GM23248 (cell line): ENCODE results near the gene CHN2. TPM values are rescaled to one million over a fixed set of nuclear protein-coding genes. Genes with fewer than 3 reads are reported as not detected.

ENCODE experiments used
- DNase-seq: peaks from one replicate; pipeline ENCODE4 v3.0.0-alpha.2; 2015
- H2AFZ ChIP-seq: fragments of 200-600 bp; sonication (generic); 2 replicates; pipeline ENCODE4 v1.6.1; 2016; ENCODE audit warnings: antibody characterized with exemption
- H3F3A ChIP-seq: fragments of 200-600 bp; sonication (generic); 2 replicates; pipeline ENCODE4 v1.6.1; 2016; ENCODE audit warnings: mild to moderate bottlenecking, antibody characterized with exemption, mixed run types; ENCODE audit not compliant: insufficient read depth
- H3K27ac ChIP-seq: fragments of 200-600 bp; sonication (generic); 2 replicates; pipeline ENCODE4 v1.5.1; 2016; ENCODE audit warnings: mild to moderate bottlenecking
- H3K27me3 ChIP-seq: fragments of 200-600 bp; sonication (generic); replicated peaks from 2 replicates; pipeline ENCODE4 v1.6.1; 2016; ENCODE audit warnings: mild to moderate bottlenecking; ENCODE audit not compliant: insufficient read depth
- H3K36me3 ChIP-seq: fragments of 200-600 bp; sonication (generic); 2 replicates; pipeline ENCODE4 v1.6.1; 2016; ENCODE audit warnings: low read depth, mild to moderate bottlenecking
- H3K4me1 ChIP-seq: fragments of 200-600 bp; sonication (generic); 2 replicates; pipeline ENCODE4 v1.6.1; 2016; ENCODE audit warnings: mild to moderate bottlenecking; ENCODE audit not compliant: insufficient read depth
- H3K4me2 ChIP-seq: fragments of 200-600 bp; sonication (generic); one replicate; pipeline ENCODE4 v1.6.1; 2016; ENCODE audit warnings: mild to moderate bottlenecking; ENCODE audit not compliant: unreplicated experiment
- H3K4me3 ChIP-seq: fragments of 200-600 bp; sonication (generic); 2 replicates; pipeline ENCODE4 v1.5.1; 2016; ENCODE audit warnings: mild to moderate bottlenecking
- H3K79me2 ChIP-seq: fragments of 200-600 bp; sonication (generic); 2 replicates; pipeline ENCODE4 v1.6.1; 2016; ENCODE audit warnings: mild to moderate bottlenecking; ENCODE audit not compliant: insufficient read depth
- H3K9ac ChIP-seq: fragments of 200-600 bp; sonication (generic); 2 replicates; pipeline ENCODE4 v1.6.1; 2016; ENCODE audit warnings: mild to moderate bottlenecking
- H3K9me2 ChIP-seq: fragments of 200-600 bp; sonication (generic); 2 replicates; pipeline ENCODE4 v1.6.1; 2016; ENCODE audit warnings: mixed run types, mild to moderate bottlenecking, moderate library complexity; ENCODE audit not compliant: insufficient read depth
- H3K9me3 ChIP-seq: fragments of 200-600 bp; sonication (generic); one replicate; pipeline ENCODE4 v1.6.1; 2017; ENCODE audit warnings: low read depth
- H4K20me1 ChIP-seq: fragments of 200-600 bp; sonication (generic); 2 replicates; pipeline ENCODE4 v1.6.0; 2016; ENCODE audit not compliant: insufficient read depth
- EZH2 ChIP-seq: fragments of 200-600 bp; sonication (generic); IDR thresholded peaks from 2 replicates; pipeline ENCODE4 v1.6.1; 2018; ENCODE audit warnings: antibody characterized with exemption, mild to moderate bottlenecking; ENCODE audit not compliant: insufficient read depth, poor library complexity, severe bottlenecking
- EZH2phosphoT487 ChIP-seq: fragments of 200-600 bp; sonication (generic); IDR thresholded peaks from 2 replicates; pipeline ENCODE4 v1.6.1; 2018; ENCODE audit warnings: antibody characterized with exemption, moderate library complexity, mild to moderate bottlenecking, low read depth; ENCODE audit not compliant: insufficient read depth
- WGBS, 2 experiments: methylation state at CpG; one replicate each; pipeline ENCODE4 v1.1.6; 2015 to 2017; ENCODE audit warnings: low lambda C conversion rate in 2 of 2, low coverage in 1 of 2; ENCODE audit errors: missing lambda C conversion rate in 2 of 2; 5-methylcytosine and 5-hydroxymethylcytosine counted together
- in situ Hi-C: fragments of 300-500 bp; cut with MboI; formaldehyde crosslinking; loops from 2 replicates; pipeline ENCODE4 v1.15.0; 2020
- polyA plus RNA-seq: library from polyadenylated mRNA; unstranded; fragments of >200 nt; fragmentation: Nextera tagmentation; extraction: Ambion mirVana; gene quantifications from 2 replicates; pipeline ENCODE4 v1.2.1, GENCODE V29; 2016
- total RNA-seq: library from RNA; depleted of rRNA; stranded (reverse); fragments of >200 nt; shearing (Covaris generic); gene quantifications from 2 replicates; pipeline ENCODE4 v1.2.3, GENCODE V29; 2014

CHN2 gene
- total and polyA plus RNA-seq, 2 experiments from 2014 or later = 1.5 to 2.3 TPM

- Histone ChIP-seq H3K79me2 (no peaks in the 10 kb centered on the region), H3K9ac (no peak overlapping the region), H2AFZ (no peak overlapping the region), H3K9me2 (no peaks in the 10 kb centered on the region), H3K4me1 (no peaks in the 10 kb centered on the region), H3K27me3 (peaks cover 47% of the 10 kb centered on the region), H3F3A (no peaks in the 10 kb centered on the region), H4K20me1 (no peaks in the 10 kb centered on the region), H3K4me2 (no peak overlapping the region), H3K27ac (no peak overlapping the region), H3K36me3 (no peaks in the 10 kb centered on the region), H3K9me3 (no peaks in the 10 kb centered on the region), H3K4me3 (no peak overlapping the region)
- TF ChIP-seq EZH2phosphoT487 (no peak), EZH2 (no peak)
- in situ Hi-C loops = no loop called here
- 61 to 64% methylated on average over 5 of the region's 5 CpGs for WGBS, 2 experiments
- DNase-seq = no peak
Observed at GRCh38 chr7:29306319-29306991, 111.9 kb downstream of the CHN2 start.

GRCh38 chr7:29308424-29308823 is 113.8 kb downstream of the CHN2 start:
- H3F3A ChIP-seq = no peaks in the 10 kb centered on the region
- no peaks in the 10 kb centered on the region for H4K20me1 ChIP-seq
- no peak overlapping the region for H3K27ac ChIP-seq
- H3K4me1 ChIP-seq = no peaks in the 10 kb centered on the region
- H3K9me3 ChIP-seq = no peaks in the 10 kb centered on the region
- peaks cover 62% of the 10 kb centered on the region for H3K27me3 ChIP-seq
- no peak overlapping the region for H3K9ac ChIP-seq
- H3K4me3 ChIP-seq = no peak overlapping the region
- in situ Hi-C loops = no loop called here
- no peak for TF ChIP-seq EZH2
- TF ChIP-seq EZH2phosphoT487 = no peak
- no peaks in the 10 kb centered on the region for H3K79me2 ChIP-seq
- no peak overlapping the region for H2AFZ ChIP-seq
- no peak overlapping the region for H3K4me2 ChIP-seq
- no peaks in the 10 kb centered on the region for H3K9me2 ChIP-seq
- WGBS, 2 experiments = 86 to 88% methylated on average over 6 of the region's 6 CpGs
- DNase-seq = no peak
- no peaks in the 10 kb centered on the region for H3K36me3 ChIP-seq

- Histone ChIP-seq H4K20me1 (no peaks in the 10 kb centered on the region), H3K27me3 (peaks cover 70% of the 10 kb centered on the region), H3K4me2 (no peak overlapping the region), H3K9ac (no peak overlapping the region), H3F3A (no peaks in the 10 kb centered on the region), H3K4me1 (no peaks in the 10 kb centered on the region), H3K9me2 (no peaks in the 10 kb centered on the region), H3K4me3 (no peak overlapping the region), H3K9me3 (no peaks in the 10 kb centered on the region), H3K36me3 (no peaks in the 10 kb centered on the region), H3K27ac (no peak overlapping the region), H2AFZ (no peak overlapping the region), H3K79me2 (no peaks in the 10 kb centered on the region)
- no peak for TF ChIP-seq EZH2
- no peak for TF ChIP-seq EZH2phosphoT487
- in situ Hi-C loops = no loop called here
- no peak for DNase-seq
- 53% methylated on average over 9 of the region's 9 CpGs for WGBS, 2 experiments
Observed at GRCh38 chr7:29309041-29309854, 114.7 kb downstream of the CHN2 start.

- in situ Hi-C loops = no loop called here
- Histone ChIP-seq H3K4me2 (no peak overlapping the region), H3K4me1 (no peaks in the 10 kb centered on the region), H3K27ac (no peak overlapping the region), H3K9ac (no peak overlapping the region), H2AFZ (no peak overlapping the region), H3K9me2 (no peaks in the 10 kb centered on the region), H3K9me3 (no peaks in the 10 kb centered on the region), H3K27me3 (peaks cover 70% of the 10 kb centered on the region), H3F3A (no peaks in the 10 kb centered on the region), H3K79me2 (no peaks in the 10 kb centered on the region), H4K20me1 (no peaks in the 10 kb centered on the region), H3K36me3 (no peaks in the 10 kb centered on the region), H3K4me3 (no peak overlapping the region)
- no peak for DNase-seq
- TF ChIP-seq EZH2 (no peak), EZH2phosphoT487 (no peak)
Observed at GRCh38 chr7:29310625-29311024, 116.0 kb downstream of the CHN2 start.
